ENCODE measurements around the gene ODAD4.
A peak's percentile ranks its signal among the peaks of the same experiment; 100 is the strongest.
"Not testable (repeated sequence)": the region's sequence is repeated elsewhere in the genome, so short reads cannot be mapped to it uniquely, and the experiment has no call there.

ODAD4 gene

GRCh38 chr17:41992576-41992975, 62.2 kb downstream of the ODAD4 start:
- FAIRE-seq, result no peak

GRCh38 chr17:41996855-41997164, 66.4 kb downstream of the ODAD4 start:
- FAIRE-seq, result peak; percentile 31

More at GRCh38 chr17:41992576-41992975, 62.2 kb downstream of the ODAD4 start:
- DNase-seq (ENCODE audit: insufficient read length, low spot score), result no peak

GRCh38 chr17:41998497-41998896, 68.1 kb downstream of the ODAD4 start:
- no peak for FAIRE-seq
- DNase-seq (ENCODE audit: insufficient read length, low spot score), result no peak

More at GRCh38 chr17:41996855-41997164, 66.4 kb downstream of the ODAD4 start:
- DNase-seq (ENCODE audit: insufficient read length, low spot score), result no peak

GRCh38 chr17:42000413-42001133, 70.2 kb downstream of the ODAD4 start:
- DNase-seq (ENCODE audit: insufficient read length, low spot score), result no peak
- FAIRE-seq, result no peak

GRCh38 chr17:42001729-42002128, 71.3 kb downstream of the ODAD4 start:
- no peak for DNase-seq (ENCODE audit: insufficient read length, low spot score)

GRCh38 chr17:42002175-42002791, 71.9 kb downstream of the ODAD4 start:
- DNase-seq (ENCODE audit: insufficient read length, low spot score) (no peak), FAIRE-seq (no peak)

More at GRCh38 chr17:42001729-42002128, 71.3 kb downstream of the ODAD4 start:
- no peak for FAIRE-seq

- no peak for DNase-seq (ENCODE audit: insufficient read length, low spot score)
- no peak for FAIRE-seq
These were observed 72.4 kb downstream of the ODAD4 start for GRCh38 chr17:42002792-42003301.

GRCh38 chr17:42005166-42005565, 74.7 kb downstream of the ODAD4 start:
- no peak for FAIRE-seq
- DNase-seq (ENCODE audit: insufficient read length, low spot score), result no peak

- FAIRE-seq (no peak), DNase-seq (ENCODE audit: insufficient read length, low spot score) (no peak)
These were observed 78.8 kb downstream of the ODAD4 start for GRCh38 chr17:42009170-42009569.

- DNase-seq (ENCODE audit: insufficient read length, low spot score); FAIRE-seq: not testable (repeated sequence)
These were observed 79.9 kb downstream of the ODAD4 start for GRCh38 chr17:42010266-42010680.

GRCh38 chr17:42010898-42011516, 80.6 kb downstream of the ODAD4 start:
- FAIRE-seq (no peak), DNase-seq (ENCODE audit: insufficient read length, low spot score) (peak; percentile 63)

- not testable (repeated sequence) for FAIRE-seq; DNase-seq (ENCODE audit: insufficient read length, low spot score)
These were observed 81.9 kb downstream of the ODAD4 start for GRCh38 chr17:42012363-42012762.

- DNase-seq (ENCODE audit: insufficient read length, low spot score); FAIRE-seq: not testable (repeated sequence)
These were observed 83.3 kb downstream of the ODAD4 start for GRCh38 chr17:42013740-42014139.

All from HTR-8/SVneo (cell line).